ENCODE data around the gene TRNP1.

TRNP1 gene

GRCh38 chr1:27044613-27045151 is 51.2 kb downstream of the TRNP1 start:
- H3K36me3 ChIP-seq (ENCODE audit: insufficient read depth) = no peaks in the 10 kb centered on the region
- no peaks in the 10 kb centered on the region for H3K27me3 ChIP-seq (ENCODE audit: insufficient read depth, low read depth)
- no peaks in the 10 kb centered on the region for H4K20me1 ChIP-seq (ENCODE audit: insufficient read depth)
- H3K4me3 ChIP-seq (IDR thresholded peaks at IDR 0.05; ENCODE audit: insufficient read depth, low read depth, low read length) = no peak overlapping the region
- H3K79me2 ChIP-seq (ENCODE audit: insufficient read depth, low read depth) = no peaks in the 10 kb centered on the region
- no peak overlapping the region for H3K9ac ChIP-seq
- H2AFZ ChIP-seq (ENCODE audit: low read depth) = peak overlapping the region; percentile 75; the same call in 1 of the 2 replicates
- H3K4me2 ChIP-seq = peak overlapping the region; percentile 34; the same call in 1 of the 2 replicates
- peak; percentile 89 for TF ChIP-seq CTCF (conservative IDR thresholded peaks at IDR 0.05; ENCODE audit: low read depth, low read length)
- peaks cover 9% of the 10 kb centered on the region for H3K4me1 ChIP-seq (ENCODE audit: low read depth, poor library complexity, severe bottlenecking)
- H3K27ac ChIP-seq = no peak overlapping the region

DNA sequence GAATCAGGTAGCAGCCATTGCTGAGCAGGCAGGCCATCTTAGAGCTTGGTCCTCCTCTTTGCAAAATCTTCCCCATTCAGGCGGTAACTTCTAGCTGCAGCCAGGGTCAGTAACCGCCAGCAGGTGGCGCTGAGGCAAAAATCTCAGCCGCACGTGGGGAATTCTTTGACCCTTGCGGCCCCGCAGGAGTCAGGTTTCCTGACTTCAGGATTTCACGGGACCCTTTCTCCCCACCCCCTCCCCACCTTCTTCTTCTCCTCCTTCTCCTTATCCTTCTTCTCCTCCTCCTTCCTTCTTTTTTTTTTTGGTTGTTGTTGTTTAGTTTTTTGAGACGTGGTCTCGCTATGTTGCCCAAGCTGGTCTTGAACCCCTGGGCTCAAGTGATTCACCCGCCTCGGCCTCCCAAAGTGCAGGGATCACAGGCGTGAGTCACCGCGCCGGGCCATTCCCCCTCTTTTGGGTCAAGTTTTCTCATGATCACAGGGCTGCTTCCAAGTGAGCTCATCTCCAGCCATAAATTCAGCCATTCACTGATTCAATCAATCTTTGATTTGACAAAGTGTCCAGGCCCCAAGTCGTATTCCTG is 52.6 kb downstream of the TRNP1 start:
- Histone ChIP-seq H3K36me3 (ENCODE audit: insufficient read depth) (no peaks in the 10 kb centered on the region), H4K20me1 (ENCODE audit: insufficient read depth) (no peaks in the 10 kb centered on the region), H3K27me3 (ENCODE audit: insufficient read depth, low read depth) (no peaks in the 10 kb centered on the region), H3K4me2 (no peak overlapping the region), H3K4me3 (IDR thresholded peaks at IDR 0.05; ENCODE audit: insufficient read depth, low read depth, low read length) (no peak overlapping the region), H2AFZ (ENCODE audit: low read depth) (peak overlapping the region; percentile 62), H3K9ac (no peak overlapping the region), H3K4me1 (ENCODE audit: low read depth, poor library complexity, severe bottlenecking) (peaks cover 9% of the 10 kb centered on the region), H3K27ac (no peak overlapping the region), H3K79me2 (ENCODE audit: insufficient read depth, low read depth) (no peaks in the 10 kb centered on the region)
- peak; percentile 78 for TF ChIP-seq CTCF (conservative IDR thresholded peaks at IDR 0.05; ENCODE audit: low read depth, low read length)

DNA sequence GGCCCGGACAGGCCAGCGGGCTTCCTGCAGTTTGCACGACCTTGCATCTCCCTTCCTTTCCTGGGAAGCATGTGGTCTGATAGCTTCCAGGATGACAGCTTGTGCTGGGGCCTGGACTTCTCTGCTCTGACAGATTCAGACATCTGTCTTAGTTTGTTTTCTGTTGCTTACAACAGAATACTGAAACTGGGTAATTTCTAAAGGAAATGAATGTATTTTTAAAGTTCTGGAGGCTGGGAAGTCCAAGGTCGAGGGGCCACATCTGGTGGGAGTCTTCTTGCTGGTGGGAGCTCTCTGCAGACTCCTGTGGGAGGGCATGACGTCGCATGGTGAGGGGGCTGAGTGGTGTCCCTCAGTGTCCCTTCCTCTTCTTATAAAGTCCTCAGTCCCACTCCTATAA is 54.4 kb downstream of the TRNP1 start:
- Histone ChIP-seq H3K4me2 (no peak overlapping the region), H2AFZ (ENCODE audit: low read depth) (no peak overlapping the region), H3K79me2 (ENCODE audit: insufficient read depth, low read depth) (no peaks in the 10 kb centered on the region), H3K9ac (no peak overlapping the region), H3K4me3 (IDR thresholded peaks at IDR 0.05; ENCODE audit: insufficient read depth, low read depth, low read length) (no peak overlapping the region), H3K27ac (no peak overlapping the region), H3K27me3 (ENCODE audit: insufficient read depth, low read depth) (no peaks in the 10 kb centered on the region), H4K20me1 (ENCODE audit: insufficient read depth) (no peaks in the 10 kb centered on the region), H3K4me1 (ENCODE audit: low read depth, poor library complexity, severe bottlenecking) (peaks cover 9% of the 10 kb centered on the region), H3K36me3 (ENCODE audit: insufficient read depth) (no peaks in the 10 kb centered on the region)
- TF ChIP-seq CTCF (conservative IDR thresholded peaks at IDR 0.05; ENCODE audit: low read depth, low read length) = no peak

DNA sequence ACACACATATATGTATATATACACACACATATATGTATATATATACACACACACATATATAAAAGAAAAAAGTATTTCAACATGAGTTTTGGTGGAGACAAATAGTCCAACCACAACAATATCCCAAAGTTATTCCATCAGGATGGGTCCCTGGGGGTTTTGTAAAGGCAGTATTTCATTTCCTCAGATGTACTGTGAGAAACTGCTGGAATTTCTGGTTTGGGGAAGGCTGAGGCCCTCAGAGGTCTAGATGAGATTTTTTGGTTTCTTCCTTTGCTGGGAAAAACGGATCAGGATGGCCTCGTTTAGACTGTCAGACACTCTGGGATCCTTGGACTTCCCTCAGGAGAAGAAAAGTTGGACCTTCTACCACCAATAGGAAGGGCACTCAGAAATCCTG is 55.6 kb downstream of the TRNP1 start:
- Histone ChIP-seq H2AFZ (ENCODE audit: low read depth) (no peak overlapping the region), H3K27me3 (ENCODE audit: insufficient read depth, low read depth) (no peaks in the 10 kb centered on the region), H3K36me3 (ENCODE audit: insufficient read depth) (no peaks in the 10 kb centered on the region), H3K27ac (no peak overlapping the region), H3K79me2 (ENCODE audit: insufficient read depth, low read depth) (no peaks in the 10 kb centered on the region), H4K20me1 (ENCODE audit: insufficient read depth) (no peaks in the 10 kb centered on the region), H3K4me3 (IDR thresholded peaks at IDR 0.05; ENCODE audit: insufficient read depth, low read depth, low read length) (no peak overlapping the region), H3K4me1 (ENCODE audit: low read depth, poor library complexity, severe bottlenecking) (peaks cover 9% of the 10 kb centered on the region), H3K4me2 (no peak overlapping the region), H3K9ac (no peak overlapping the region)
- no peak for TF ChIP-seq CTCF (conservative IDR thresholded peaks at IDR 0.05; ENCODE audit: low read depth, low read length)

All from KMS-11 (cell line).